GM21381 (cell line): ENCODE measurements around the gene SPESP1.

Experiments
- ATAC-seq: cut with Tn5 transposase; IDR thresholded peaks from one replicate; pipeline ENCODE4 v1.9.1; 2021; ENCODE audit warnings: mild to moderate bottlenecking, moderate library complexity; ENCODE audit not compliant: unreplicated experiment

The SPESP1 gene

DNA sequence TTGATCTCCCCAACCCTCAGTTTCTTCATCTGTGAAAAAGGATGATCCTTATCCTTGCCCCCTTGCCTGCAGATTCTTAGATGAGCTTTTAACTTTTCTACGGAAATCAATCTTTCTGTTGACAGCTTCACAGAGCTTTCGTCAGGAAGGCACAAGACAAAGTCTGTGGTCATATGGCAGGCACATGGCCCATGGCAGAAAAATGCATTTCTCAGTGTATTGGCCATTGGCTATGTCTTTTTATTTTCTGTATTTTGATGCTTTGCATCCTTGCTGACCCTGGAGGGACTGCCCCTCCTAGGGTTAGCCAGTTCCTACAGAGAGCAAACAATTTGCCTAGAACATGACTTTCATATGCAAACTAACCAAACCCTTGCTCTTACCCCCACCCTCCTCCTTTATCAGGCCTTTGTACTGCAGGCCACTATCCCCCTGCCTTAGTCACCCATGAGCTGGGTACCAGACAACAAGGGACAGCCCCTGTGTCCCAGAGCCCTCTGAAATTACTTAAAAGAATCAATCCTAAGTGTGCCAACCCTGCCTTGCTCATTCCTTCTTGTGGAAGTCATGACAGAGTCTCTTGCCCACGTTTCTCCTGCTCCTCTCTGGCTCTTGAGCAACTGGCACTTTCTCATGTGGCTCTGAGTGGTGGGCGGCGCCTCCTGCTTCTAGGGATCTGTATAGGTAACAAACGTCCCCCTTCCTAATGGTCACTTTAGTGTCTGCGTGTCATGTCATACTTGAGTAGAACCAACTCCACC is 60.1 kb downstream of the SPESP1 start:
- no peak for ATAC-seq

DNA sequence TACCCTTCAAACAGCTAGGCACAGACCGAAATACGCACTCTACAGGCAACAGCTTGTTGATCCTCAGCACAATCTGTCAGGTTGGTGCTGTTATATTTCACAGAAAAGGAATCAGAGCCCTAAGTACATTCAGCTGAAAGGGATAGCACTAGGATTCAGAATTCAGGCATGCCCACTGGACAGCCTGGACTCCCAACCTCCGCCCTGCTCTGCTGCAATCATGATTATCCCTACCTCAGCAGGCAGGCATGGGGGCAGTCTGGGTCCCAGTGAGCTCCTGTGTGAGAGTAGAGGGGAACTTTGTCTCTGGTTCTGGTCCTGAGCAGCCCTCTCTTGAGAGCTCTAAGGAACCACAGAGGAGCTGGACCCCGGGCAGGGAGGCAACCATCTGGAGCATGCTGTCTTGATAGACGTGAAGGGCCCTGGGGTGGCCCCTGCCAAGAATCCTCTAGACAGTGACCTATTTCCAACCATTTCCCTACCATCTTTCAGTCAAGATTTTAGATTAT is 60.7 kb downstream of the SPESP1 start:
- ATAC-seq, result no peak

DNA sequence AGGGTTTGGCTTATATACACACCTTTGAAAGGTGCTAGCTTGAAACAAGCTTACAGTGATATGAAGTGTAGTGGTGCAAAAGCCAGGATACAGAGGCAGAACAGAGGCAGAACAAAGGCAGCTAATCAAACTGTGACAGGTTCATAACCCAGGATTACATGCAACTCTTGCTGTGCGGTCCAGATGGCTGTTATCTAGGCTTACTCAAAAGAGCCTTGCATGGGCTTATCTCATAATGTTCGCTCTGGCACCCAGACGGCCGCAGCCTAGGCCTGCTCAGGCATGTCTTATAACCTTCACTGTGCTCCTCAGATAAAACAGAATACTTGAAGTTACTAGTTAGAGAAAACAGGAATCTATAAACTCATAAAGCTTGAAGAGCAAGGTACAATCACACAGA is 61.4 kb downstream of the SPESP1 start:
- no peak for ATAC-seq

DNA sequence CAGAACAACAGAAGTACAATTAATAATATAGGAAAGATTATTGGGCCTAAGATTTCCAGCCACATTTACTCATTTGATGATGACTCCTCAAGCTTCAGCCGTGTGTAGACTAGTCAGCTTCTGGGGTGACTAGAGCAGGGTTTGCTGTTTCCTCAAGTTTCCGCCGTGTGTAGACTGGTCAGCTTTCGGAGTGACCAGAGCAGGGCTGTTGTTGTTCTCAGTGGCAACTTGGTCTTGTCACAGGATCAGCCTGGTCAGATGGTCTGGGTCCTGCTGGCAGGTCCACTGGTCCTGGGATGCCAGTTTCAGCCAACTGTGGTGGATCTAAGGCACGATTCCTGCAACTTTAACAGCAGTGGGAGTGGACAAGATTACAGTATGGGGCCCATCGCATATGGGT is 62.4 kb downstream of the SPESP1 start:
- no peak for ATAC-seq

- no peak for ATAC-seq
Observed at GRCh38 chr15:68993276-68993675, 63.0 kb downstream of the SPESP1 start.

DNA sequence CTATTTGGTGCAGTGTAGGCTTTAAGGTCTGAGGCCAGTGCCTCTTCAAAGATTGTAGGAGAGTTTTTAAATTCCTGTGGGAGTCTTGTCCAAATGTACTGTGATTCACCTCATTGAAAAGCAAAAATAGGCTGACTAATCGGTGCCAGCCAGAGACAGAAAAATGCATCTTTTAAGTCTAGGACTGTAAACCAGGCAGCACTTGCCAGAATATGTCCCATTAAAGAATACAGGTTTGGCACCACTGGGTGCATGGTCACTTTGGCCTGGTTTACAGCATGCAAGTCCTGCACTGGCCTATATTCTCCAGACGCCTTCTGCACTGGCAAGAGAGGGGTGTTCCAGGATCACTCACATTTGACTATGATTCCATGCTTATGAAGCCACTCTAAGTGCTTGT is 63.8 kb downstream of the SPESP1 start:
- no peak for ATAC-seq

DNA sequence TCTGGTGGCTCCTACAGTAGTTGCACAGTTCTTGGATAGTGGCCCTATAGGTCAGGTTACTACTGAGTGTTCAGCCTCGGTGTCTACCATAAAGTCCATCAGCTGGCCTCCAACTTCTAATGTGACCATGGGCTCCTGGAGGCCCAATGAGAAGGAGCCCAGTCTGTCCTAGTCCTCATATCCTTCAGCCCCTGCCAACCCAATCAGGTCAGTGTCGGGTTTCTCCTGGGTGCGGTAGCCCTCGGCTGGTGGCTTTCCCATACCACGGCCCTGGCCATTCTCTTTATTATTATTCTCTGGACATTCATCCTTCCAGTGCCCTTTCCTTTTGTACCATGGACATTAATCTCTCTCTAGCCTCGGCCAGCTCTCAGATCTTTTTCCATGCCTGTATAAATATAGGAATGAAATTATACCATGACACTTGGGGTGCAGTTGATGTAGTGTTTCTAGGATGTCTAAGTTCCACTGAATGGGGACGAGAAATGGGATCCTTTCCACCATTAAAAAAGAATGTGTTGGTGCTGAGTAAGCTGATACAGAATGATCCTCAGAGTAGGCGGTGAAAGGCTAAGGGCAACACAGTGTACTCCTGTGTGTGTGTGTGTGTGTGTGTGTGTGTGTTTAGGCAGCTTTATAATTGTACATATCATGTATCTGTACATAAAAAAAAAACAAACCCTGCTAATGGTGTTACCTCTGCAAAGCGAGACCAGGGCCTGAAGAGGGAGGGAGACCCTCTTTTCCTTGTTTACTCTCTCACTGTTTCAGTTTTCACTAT is 64.8 kb downstream of the SPESP1 start:
- ATAC-seq, result no peak
